ENCODE results near the gene GSTO2.
A peak's percentile ranks its signal among the peaks of the same experiment; 100 is the strongest.

Gene GSTO2

DNA sequence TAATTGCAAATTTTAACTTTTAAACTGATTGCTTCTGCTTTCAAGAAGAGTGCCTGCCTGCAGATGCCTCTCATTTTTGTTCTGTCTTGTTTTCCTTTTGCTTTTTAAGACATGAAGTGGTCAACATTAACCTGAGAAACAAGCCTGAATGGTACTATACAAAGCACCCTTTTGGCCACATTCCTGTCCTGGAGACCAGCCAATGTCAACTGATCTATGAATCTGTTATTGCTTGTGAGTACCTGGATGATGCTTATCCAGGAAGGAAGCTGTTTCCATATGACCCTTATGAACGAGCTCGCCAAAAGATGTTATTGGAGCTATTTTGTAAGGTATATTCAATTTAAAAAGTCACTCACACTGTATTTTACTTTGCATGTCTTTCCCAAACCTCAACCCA is 8.8 kb downstream of the GSTO2 start:
- no peak for FAIRE-seq

DNA sequence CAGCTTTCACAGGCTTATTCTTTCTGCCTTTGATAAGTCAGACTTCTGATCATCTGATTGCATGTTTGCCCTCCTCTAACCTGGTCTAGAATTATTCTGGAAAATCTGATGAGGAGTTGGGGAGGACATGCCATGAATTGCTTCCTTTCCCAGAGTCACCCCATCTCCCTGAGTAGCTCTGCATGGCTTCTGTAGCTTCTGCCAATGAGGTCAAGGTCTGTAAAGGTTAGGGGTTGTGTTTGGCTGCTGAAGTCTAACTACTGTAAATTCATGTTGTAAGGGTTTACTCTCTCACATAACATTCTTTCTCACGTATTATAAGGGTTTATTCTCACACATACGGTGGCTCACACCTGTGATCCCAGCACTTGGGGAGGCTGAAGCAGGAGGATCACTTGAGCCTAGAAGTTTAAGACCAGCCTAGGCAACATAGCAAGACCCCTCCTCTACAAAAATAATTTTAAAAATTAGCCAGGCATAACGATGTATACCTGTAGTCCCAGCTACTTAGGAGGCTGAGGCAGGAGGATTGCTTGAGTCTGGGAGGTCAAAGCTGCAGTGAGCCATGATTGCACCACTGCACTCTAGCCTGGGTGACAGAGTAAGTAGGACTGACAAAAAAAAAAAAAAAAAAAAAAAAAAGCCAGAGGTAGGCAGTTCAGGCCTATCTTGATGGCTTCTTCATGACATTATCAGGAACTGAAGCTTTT is 10.7 kb downstream of the GSTO2 start:
- no peak for FAIRE-seq

More for the DNA sequence above, 8.8 kb downstream of the GSTO2 start:
- DNase-seq (ENCODE audit: insufficient read length, low spot score), result no peak

DNA sequence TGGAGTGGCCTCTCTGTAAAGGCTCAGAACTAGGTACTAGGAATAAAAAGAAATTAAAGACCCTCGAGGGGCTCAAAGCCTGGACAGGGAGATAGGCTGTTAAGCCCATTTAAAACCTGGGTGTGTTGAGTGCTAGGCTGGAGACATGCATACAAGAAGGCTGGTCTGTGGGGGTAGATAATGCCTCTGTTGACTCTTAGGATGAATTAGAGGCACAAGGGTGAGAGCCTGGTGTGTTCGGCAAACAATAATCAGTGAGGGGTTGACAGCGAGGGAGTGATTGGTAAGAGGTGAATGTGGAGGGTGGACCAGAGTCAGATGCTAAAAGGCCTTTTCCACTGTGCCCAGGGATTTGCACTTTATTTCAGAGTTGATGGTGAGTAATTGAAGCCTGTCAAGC is 12.7 kb downstream of the GSTO2 start:
- no peak for DNase-seq (ENCODE audit: insufficient read length, low spot score)
- FAIRE-seq, result no peak

More for the DNA sequence above, 10.7 kb downstream of the GSTO2 start:
- DNase-seq (ENCODE audit: insufficient read length, low spot score), result no peak

DNA sequence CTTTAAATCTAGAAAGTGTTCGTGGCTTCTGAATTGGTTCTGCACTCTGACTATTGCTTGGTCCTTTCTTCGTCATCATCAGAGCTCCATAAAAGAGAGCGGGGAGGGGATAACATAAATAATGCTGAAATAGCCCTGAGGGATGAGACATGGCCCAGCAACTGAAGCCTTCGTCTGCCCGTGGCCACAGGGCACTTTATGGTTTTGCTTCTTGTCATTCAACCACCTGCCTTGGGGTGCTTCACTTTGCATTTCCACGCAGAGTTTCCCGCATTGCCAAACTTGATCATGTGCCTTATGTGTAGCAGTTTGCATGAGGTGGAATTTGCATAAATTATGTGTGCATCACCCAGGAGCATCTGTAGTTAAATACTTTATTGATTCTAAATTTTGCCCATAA is 15.9 kb downstream of the GSTO2 start:
- no peak for FAIRE-seq
- DNase-seq (ENCODE audit: insufficient read length, low spot score), result no peak

DNA sequence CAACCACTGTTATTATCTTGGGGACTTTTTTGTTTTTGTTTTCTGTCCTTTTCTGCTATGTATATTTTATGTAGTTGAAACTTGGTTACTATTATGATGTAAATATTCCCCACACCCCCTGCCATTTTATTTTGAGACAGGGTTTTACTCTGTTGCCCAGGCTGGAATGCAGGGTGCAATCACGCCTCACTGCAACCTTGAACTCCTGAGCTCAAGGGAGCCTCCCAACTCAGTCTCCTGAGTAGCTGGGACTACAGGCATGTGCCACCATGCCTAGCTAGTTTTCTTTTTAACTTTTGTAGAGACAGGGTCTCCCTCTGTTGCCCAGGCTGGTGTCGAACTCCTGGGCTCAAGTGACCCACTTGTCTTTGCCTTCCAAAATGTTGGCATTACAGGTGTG is 18.0 kb downstream of the GSTO2 start:
- DNase-seq (ENCODE audit: insufficient read length, low spot score), result no peak
- FAIRE-seq, result no peak

DNA sequence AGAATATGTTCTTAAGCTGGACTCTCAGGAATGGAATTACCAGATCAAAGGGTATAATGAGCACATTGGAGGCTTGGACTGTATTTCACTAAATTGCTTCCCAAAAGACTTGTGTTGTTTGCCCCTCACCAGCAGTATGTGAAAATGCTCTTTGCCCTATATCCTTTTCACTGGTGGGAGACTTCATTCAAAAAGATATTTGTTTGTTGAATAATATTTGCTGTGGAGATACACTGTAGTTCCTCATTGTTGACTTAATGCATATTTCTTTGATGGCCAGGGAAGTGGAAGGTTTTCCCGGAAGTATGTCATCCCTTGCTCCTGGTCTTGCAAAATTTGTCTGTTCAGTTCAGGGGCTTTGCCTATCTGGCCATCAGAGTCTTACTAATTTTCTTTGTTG is 19.4 kb downstream of the GSTO2 start:
- FAIRE-seq, result no peak
- no peak for DNase-seq (ENCODE audit: insufficient read length, low spot score)

DNA sequence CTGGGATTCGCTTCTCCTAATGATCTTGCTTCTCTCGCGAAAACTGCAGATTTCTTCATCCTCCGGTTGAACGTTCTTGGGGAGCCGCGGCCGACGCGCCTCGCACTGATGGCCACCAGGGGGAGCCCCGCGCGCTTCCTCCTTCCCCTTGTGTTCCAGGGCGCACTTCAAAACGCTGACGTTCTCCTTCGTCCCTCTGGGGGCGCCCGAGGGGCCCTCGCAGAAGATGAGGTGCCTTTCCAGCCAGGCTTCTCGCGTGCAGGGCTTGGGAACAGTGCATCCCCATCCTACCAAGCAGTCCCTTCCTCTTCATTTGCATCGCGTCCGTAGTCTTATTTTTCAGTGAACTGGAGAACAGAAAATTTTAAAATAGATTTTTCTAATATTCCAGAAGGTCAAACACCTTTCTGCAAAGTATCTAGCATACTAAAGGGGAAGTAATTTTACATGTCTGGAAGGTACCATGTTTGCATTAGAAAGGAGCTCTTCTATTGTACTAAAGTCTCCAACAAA is 22.5 kb downstream of the GSTO2 start:
- DNase-seq (ENCODE audit: insufficient read length, low spot score), result peak; percentile 83
- FAIRE-seq, result no peak

DNA sequence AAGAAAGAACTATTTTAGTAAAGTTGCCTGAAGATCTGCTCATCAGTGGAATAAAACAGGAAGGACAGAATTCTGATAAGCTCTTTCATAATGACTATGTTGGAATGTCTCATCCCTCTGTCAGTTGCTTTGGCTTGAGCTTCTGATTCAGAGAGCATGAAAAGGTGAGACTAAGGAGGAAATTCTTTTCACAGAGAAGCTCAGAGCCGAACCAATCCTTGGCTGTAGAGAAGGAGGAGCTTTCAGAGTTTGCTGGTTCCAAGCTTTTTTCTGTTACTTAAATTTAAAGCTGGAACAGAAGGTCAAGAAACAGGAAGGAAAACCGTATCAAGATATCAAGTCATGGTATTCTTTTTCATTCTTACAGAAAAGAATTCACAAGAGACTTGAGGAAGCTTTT is 24.0 kb downstream of the GSTO2 start:
- FAIRE-seq (no peak), DNase-seq (ENCODE audit: insufficient read length, low spot score) (no peak)

DNA sequence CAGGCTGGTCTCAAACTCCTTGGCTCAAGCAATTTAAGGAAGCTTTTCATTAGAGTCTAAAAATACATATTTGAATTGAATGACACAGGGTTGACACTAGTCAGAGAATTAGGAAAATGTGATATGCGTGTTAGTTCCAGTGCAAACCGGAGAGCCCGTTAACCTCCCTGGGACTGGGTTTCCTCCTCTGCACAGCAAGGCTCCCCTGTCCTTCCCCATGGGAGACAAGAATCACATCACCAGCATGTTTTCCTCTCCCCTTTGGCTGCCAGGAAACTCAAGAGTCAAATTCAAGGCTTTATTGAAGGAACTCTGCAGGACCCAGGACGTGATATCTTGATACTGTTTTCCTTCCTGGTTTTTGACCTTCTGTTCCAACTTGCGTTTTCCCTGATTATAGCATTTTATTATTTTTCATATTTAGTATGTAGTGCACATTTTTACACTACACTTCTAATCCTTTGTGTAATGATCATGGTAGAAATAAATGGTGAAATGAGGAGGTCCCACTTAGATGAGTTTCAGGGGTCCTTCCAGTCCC is 24.9 kb downstream of the GSTO2 start:
- FAIRE-seq (no peak), DNase-seq (ENCODE audit: insufficient read length, low spot score) (no peak)

DNA sequence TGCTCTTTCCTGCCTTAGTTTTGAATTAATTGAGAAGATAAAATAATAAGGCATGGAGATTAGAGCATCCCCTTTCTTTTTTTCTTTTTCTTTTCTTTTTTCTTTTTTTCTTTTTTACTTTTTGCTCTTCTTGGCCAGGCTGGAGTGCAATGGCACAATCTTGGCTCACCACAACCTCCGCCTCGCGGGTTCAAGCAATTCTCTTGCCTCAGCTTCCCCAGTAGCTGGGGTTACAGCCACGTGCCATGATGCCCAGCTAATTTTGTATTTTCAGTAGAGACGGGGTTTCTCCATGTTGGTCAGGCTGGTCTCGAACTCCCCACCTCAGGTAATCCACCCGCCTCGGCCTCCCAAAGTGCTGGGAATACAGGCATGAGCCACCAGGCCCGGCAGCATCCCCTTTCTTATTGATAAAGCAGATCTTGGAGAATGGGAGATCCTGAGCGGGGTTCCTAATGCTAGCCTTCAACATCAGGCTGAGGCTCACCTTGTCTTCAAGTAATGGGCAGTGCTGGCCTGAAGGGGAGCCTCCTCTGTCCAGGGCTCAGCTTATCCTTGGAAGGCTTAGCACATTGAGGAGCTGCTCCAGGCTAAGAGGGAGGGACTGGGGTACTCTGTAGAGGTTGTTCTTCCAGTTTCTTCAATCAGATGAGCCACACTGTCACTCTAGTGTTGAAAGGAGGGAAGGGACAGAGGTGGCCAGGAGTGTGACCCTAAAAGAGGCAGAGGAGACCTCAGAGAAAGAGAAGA is 27.9 kb downstream of the GSTO2 start:
- FAIRE-seq, result no peak
- no peak for DNase-seq (ENCODE audit: insufficient read length, low spot score)

DNA sequence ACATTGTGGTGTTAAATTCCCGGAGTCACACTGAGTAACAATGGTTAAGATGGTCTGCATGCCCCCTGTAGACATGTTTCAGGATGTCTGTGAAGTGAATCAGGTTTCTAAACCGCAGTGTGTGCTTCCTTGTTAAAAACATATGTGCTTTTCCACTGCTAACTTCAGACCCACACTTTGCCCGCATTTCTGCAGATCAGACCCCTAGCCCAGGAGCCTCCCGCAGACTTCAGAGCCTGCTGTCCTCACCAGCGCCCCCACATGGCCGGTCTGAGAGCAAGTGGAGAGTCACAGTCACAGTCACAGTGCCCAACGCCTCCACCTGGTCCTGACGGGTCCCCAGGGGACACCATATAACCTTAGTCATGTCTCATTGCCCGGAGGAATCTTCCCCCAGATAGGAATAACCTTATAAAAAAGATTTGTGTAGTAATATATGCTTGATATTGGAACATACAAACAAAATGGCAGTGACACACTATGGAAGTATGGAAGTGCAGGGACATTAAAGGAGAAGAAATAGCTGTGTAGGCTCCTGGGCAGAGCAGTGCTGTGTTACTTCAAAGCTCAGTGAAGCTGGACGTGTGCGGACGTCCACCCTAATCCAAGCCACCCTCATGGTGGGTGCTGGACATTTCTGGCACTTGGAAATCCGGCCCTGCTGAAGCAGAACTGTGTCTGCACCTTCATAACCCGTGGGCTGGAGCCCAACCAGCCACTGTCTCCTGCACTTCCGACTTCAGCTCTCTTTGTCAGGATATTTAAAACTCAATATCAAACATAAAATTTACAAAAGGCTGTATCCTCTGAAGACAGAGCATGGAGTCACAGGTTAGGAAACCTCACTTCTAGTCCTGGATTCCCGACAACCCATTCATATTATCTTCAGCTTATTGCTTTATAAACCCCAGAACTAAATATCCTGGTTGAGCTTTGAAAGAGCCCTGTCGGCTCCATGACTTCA is 29.0 kb downstream of the GSTO2 start:
- FAIRE-seq (no peak), DNase-seq (ENCODE audit: insufficient read length, low spot score) (no peak)

DNA sequence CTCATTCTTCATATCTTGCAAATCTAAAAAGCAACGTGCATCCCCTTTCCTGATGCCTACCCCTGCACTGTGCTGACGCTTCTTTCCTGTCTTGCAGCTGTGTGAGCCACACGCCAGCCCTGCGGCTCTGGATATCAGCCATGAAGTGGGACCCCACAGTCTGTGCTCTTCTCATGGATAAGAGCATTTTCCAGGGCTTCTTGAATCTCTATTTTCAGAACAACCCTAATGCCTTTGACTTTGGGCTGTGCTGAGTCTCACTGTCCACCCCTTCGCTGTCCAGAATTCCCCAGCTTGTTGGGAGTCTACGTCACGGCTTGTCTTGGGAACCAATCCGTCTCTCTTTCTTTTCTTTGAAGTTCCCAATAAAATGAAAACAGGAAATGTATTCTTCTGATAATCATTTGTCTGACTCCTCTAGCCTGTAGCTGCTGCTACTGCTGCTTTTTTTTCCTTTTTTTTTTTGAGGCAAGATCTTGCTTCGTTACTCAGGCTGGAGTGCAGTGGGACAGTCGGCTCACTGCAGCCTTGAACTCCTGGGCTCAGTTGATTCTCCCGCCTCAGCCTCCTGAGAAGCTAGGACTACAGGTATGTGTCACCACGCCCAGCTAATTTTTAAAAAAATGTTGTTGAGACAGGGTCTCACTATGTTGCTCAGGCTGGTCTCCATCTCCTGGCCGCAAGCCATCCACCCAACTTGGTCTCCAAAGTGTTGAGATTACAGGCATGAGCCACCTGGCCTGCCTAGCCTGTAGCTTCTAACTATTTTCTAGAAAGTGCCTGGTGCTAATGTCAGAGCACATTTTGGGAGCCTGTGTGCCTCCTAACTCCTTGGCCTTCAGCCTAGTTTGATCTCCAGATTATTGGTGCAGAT is 30.3 kb downstream of the GSTO2 start:
- FAIRE-seq, result no peak
- DNase-seq (ENCODE audit: insufficient read length, low spot score), result no peak

DNA sequence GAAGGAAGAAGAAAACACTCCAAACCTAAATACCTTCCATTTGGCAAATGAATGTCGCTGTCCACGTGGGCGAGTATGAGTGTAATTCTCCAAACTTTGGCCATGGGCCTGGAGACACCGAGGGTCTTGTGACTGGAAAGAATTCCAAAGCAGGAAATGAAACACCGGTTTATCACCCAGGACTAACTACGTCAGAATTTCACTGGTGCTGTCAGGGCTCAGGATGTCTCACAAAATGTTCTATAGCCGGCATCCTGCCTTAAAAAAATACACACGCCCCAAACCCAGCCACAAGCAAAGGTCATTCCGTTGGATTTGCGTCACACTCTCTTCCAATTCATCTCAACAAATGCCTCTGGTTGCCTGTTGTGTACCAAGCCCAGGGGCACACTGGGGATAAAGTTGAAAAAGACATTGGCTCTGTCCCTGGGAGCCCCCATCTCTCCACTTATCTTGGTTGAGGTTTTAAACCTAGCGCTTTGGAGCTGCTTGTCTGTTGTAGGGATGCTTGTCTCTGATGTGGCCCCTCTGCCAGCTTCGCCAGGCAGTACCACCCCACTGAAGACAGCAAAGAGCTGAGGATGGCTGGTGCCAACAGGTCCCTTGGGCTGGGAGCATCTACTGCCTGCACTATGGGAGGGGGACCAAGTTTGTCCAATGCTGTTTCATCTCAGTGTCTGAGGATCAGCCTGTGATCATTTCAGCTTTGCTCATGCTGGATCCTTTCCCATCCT is 31.2 kb downstream of the GSTO2 start:
- FAIRE-seq (no peak), DNase-seq (ENCODE audit: insufficient read length, low spot score) (peak; percentile 67)

DNA sequence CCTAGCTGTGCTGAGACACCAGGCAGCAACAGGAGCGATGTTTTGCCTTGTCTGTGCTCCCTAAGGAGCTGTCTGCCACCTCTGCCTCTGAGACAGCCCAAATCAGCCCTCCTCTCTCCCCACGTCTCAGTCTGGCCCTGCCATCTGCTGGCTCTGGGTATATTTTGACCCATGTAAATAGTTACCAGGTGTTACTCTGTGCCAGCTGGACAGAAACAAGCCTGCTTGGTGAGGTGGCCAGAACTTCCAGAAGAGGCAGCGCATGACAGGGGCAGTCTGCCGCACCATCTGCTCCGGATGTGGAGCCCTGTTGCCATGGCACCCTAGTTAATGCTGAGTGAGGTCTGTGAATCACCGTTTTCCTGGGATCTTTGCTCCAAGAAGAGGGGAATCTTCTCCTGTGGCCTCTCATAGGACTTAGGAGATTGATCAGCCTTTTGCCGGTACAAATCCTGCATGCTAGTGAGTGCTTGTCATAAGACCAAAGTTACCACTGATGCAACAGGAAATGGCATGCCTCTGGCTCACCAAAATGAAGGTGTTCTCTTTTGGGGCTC is 31.8 kb downstream of the GSTO2 start:
- peak; percentile 59 for FAIRE-seq
- peak; percentile 83 for DNase-seq (ENCODE audit: insufficient read length, low spot score)

DNA sequence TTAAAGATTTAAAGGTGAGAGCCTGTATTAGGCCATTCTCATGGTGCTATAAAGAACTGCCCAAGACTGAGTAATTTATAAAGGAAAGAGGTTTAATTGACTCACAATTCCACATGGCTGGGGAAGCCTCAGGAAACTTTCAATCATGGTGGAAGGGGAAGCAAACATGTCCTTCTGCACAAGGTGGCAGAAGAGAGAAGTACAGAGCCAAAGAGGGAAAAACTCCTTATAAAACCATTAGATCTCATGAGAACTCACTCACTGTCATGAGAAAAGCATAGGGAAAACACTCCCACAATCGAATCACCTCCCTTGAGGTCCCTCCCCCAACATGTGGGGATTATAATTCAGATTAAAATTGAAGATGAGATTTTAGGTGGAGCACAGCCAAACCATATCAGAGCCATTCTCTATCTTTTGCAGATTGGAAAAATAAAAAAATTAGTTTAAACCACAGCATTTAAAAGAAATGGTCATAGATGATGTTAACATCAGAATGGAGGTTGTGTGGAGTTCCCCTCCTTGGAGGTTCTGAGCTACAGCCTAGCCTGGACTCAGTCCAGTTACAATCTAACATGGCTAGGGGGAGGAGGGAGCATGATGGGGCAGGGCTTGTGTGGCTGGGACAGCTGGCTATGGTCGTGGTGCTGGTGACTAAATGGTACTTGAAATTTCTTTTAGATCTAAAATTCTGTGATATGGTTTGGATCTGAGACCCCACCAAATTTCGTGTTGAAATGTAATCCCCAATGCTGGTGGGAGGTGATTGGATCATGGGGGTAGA is 33.1 kb downstream of the GSTO2 start:
- FAIRE-seq, result no peak
- DNase-seq (ENCODE audit: insufficient read length, low spot score), result no peak

DNA sequence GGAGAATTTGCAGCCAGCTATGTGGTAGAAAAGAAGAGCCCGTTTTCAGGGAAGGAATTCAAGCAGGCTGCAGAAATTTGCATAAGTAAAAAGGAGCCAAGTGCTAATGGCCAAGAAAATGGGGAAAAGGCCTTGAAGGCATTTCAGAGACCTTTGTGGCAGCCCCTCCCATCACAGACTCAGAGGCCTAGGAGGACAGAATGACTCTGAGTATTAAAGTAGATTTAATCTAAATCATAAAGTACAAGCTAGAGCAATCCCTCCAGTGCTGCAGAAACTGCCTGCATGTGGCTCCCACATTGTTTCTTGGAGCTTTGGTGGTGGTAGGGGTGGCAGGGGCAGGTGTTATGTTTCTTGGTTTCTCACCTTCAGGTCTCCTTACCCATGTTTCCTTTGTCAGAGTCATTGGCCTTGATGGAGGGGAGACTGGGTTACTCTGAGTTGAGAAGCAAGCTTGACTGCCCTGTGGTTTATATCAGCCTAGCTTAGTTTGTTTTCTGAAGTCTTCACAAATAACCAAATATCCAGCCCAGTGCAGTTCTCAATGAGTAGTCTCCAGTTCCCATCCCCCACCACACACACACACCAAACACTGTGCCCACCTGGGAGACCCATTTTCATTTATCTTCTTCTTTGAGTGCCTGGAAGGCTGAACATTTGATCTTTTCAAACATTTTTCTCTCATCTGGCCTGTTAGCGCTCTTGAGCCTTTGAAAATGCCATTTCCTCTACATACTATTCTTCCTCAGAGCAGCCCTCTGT is 34.8 kb downstream of the GSTO2 start:
- FAIRE-seq (no peak), DNase-seq (ENCODE audit: insufficient read length, low spot score) (no peak)

DNA sequence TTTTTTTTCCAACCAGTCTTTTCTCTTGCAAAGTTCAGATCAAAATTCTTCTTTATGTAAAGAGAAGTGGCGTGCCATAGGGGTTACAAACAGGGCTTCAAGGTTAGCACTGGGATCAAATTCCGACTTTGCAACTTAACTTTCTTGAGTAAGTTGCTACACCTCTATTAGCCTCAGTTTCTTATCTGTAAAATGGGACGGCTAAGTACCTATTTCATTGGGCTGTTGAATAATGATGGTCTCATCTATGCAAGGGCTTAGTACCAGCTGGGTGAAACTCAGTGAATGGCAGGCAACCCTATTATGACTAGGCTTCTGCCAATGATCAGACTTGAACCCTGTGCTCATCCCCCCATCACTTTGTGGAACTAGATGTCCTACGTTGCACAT is 35.4 kb downstream of the GSTO2 start:
- FAIRE-seq (no peak), DNase-seq (ENCODE audit: insufficient read length, low spot score) (no peak)
